Brain microvascular endothelial cell (primary cell): ENCODE measurements around the gene LRP1B.

ENCODE experiments used
- DNase-seq: peaks from one replicate; pipeline ENCODE4 v3.0.0-alpha.2; 2020
- H3K27ac ChIP-seq: fragments of 250-450 bp; sonication (Bioruptor Pico); 2 replicates; pipeline ENCODE4 v1.5.1; 2020; ENCODE audit warnings: mild to moderate bottlenecking, moderate library complexity
- H3K27me3 ChIP-seq: fragments of 250-450 bp; sonication (Bioruptor Pico); replicated peaks from 2 replicates; pipeline ENCODE4 v1.5.1; 2020; ENCODE audit warnings: mild to moderate bottlenecking
- H3K36me3 ChIP-seq: fragments of 250-450 bp; sonication (Bioruptor Pico); replicated peaks from 2 replicates; pipeline ENCODE4 v1.5.1; 2020; ENCODE audit warnings: mild to moderate bottlenecking
- H3K4me3 ChIP-seq: 2 replicates; pipeline ENCODE4 v1.5.1; 2011; ENCODE audit warnings: low read depth, mild to moderate bottlenecking, control low read depth, low read length, moderate library complexity
- CTCF ChIP-seq: IDR thresholded peaks from 2 replicates; pipeline ENCODE4 v1.5.1; 2011; ENCODE audit warnings: low read depth, mild to moderate bottlenecking, moderate library complexity, low read length, control low read depth, inconsistent platforms; ENCODE audit errors: missing control alignments
- in situ Hi-C: cut with HindIII; loops from 2 replicates; pipeline ENCODE4 v1.10.0; 2017; ENCODE audit warnings: low sequenced_read_pairs, low pct_ligation_motif_present

LRP1B gene

GRCh38 chr2:140257692-140258300 lies 1873.0 kb downstream of the LRP1B start:
- no peak for TF ChIP-seq CTCF
- H3K4me3 ChIP-seq, result no peak overlapping the region
- in situ Hi-C loops, result no loop called here
- no peak overlapping the region for H3K27ac ChIP-seq
- H3K27me3 ChIP-seq, result no peaks in the 10 kb centered on the region
- no peaks in the 10 kb centered on the region for H3K36me3 ChIP-seq
- no peak for DNase-seq

DNA sequence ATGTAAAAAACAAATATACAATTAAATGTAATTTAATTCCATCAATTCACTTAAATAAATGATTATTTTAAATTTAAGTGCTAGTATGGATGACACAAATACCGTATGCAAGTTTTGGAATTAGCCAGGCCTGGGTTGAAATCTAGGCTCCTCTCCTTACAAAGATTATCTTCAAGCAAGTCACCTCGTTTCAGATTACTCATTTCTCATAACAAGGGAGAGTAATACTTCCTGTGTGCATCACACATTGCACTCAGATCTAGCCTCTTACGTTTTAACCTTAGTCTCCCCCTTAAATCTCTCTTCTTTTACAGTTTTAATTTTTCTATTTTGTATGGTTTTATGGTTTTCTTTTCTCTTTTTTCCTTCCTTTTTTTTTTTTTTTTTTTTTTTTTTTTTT lies 1874.7 kb downstream of the LRP1B start:
- H3K36me3 ChIP-seq, result no peaks in the 10 kb centered on the region
- TF ChIP-seq CTCF, result no peak
- no peaks in the 10 kb centered on the region for H3K27me3 ChIP-seq
- DNase-seq, result no peak
- H3K27ac ChIP-seq, result no peak overlapping the region
- in situ Hi-C loops, result no loop called here
- no peak overlapping the region for H3K4me3 ChIP-seq

DNA sequence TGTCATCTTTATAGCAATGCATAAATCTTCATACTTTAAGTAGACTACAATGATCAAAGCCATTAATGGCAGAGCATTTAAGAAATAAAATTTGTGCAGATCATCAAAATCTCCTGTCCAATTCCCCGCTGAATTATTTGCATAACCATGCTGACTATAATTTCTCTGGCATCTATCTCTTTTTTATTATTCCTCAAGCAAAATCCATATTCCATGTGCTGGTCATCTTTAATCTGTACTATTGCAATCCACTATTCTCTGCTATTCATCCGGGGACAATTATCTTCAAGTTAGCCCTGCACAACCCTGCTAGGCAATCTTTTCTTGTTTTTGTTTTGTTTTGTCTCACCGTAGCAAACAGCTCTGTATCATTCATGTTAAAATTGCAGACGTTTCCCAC lies 1881.0 kb downstream of the LRP1B start:
- Histone ChIP-seq H3K4me3 (no peak overlapping the region), H3K27me3 (no peaks in the 10 kb centered on the region), H3K27ac (no peak overlapping the region), H3K36me3 (no peaks in the 10 kb centered on the region)
- DNase-seq, result no peak
- in situ Hi-C loops, result no loop called here
- no peak for TF ChIP-seq CTCF

DNA sequence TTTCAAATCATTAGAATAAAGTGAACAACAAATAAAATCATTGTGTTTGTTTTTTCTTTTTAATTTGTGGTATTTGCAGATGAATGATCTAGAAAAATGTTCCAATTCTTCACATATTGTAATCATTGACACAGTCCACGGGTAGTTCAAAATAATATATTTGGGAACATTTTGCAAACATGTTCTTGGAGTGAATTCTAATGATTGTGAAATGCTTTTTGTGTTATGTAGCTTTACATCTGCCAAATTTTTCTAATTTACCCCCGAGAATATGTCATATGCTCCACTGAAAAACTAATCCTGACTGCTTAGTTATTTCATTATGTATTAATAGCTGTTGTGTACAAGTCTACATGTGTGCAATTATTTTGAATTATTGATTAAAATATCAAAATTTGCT lies 1882.2 kb downstream of the LRP1B start:
- Histone ChIP-seq H3K36me3 (no peaks in the 10 kb centered on the region), H3K4me3 (no peak overlapping the region), H3K27me3 (no peaks in the 10 kb centered on the region), H3K27ac (no peak overlapping the region)
- in situ Hi-C loops, result no loop called here
- no peak for TF ChIP-seq CTCF
- no peak for DNase-seq

DNA sequence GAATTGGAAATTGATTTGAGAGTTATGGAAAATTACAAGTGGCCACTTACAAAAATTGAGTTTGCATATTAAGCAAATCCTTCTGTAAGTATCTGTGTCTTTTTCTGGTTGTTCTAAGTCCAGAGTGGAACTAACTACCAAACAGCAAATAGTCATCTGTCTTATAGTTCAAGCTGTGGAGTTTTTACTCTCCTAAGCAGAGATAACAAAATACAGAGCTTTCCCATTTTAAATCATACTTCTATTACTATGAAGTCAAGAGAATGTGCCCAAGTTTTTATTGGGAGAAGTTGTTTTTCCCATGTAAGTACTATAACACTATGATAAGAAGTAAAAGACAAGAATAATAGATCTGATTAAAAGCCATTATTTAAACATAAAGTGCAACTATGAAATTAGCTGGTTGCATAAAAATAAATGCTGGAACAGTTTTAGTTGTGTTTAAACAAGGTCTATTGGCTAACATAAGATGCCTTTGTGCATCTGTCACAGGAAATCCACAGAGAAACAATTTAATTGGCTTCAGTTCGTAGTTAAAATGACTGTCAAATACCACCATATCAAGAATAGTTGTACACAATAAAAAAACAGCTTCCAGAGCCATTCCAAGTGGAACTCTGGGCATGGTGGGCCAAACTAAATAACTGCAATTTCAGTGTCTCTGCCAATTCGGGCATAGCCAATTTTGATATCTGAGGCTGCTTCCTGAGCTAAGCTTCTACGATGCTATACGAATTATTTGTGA lies 1883.2 kb downstream of the LRP1B start:
- H3K27ac ChIP-seq, result no peak overlapping the region
- H3K4me3 ChIP-seq, result no peak overlapping the region
- no peaks in the 10 kb centered on the region for H3K27me3 ChIP-seq
- in situ Hi-C loops, result no loop called here
- TF ChIP-seq CTCF, result no peak
- H3K36me3 ChIP-seq, result no peaks in the 10 kb centered on the region
- no peak for DNase-seq
